HL-60 (cell line): ENCODE data around the gene L3MBTL1.

ENCODE experiments used
- DNase-seq, 2 experiments: peaks; one replicate each; pipeline ENCODE4 v3.0.0-alpha.2; 2010 to 2020; ENCODE audit warnings: low read depth in 1 of 2, low spot score in 1 of 2
- H3K27ac ChIP-seq: fragments of 250-450 bp; sonication (Bioruptor Pico); replicated peaks from 2 replicates; pipeline ENCODE4 v1.5.1; 2020; ENCODE audit warnings: mild to moderate bottlenecking, moderate library complexity
- H3K27me3 ChIP-seq: fragments of 250-450 bp; sonication (Bioruptor Pico); 2 replicates; pipeline ENCODE4 v1.5.1; 2021; ENCODE audit warnings: mild to moderate bottlenecking, moderate library complexity; ENCODE audit not compliant: insufficient read depth, poor library complexity, severe bottlenecking
- H3K4me3 ChIP-seq: replicated peaks from 2 replicates; pipeline ENCODE4 v1.5.1; 2011; ENCODE audit warnings: mild to moderate bottlenecking, control low read depth, low read length; ENCODE audit not compliant: insufficient read depth
- CTCF ChIP-seq: IDR thresholded peaks from one replicate; pipeline ENCODE4 v1.5.1; 2011; ENCODE audit warnings: low read length, control low read depth, inconsistent platforms; ENCODE audit not compliant: insufficient read depth
- GABPA ChIP-seq: IDR thresholded peaks from 2 replicates; pipeline ENCODE4 v1.6.1; 2012; ENCODE audit warnings: low read depth
- POLR2AphosphoS5 ChIP-seq: IDR thresholded peaks from 2 replicates; pipeline ENCODE4 v1.6.1; 2012; ENCODE audit warnings: low read depth
- REST ChIP-seq: IDR thresholded peaks from 2 replicates; pipeline ENCODE4 v1.6.1; 2012; ENCODE audit warnings: low read depth; ENCODE audit not compliant: insufficient replicate concordance
- SPI1 ChIP-seq: IDR thresholded peaks from 2 replicates; pipeline ENCODE4 v1.6.1; 2012; ENCODE audit warnings: low read depth, mild to moderate bottlenecking, borderline replicate concordance

Gene L3MBTL1

GRCh38 chr20:43544501-43544900 lies 37.0 kb downstream of the L3MBTL1 start:
- H3K27me3 ChIP-seq: no peaks in the 10 kb centered on the region
- TF ChIP-seq POLR2AphosphoS5 (no peak), REST (no peak), SPI1 (no peak), CTCF (no peak), GABPA (no peak)
- no peak for DNase-seq
- H3K4me3 ChIP-seq: no peak overlapping the region
- no peak overlapping the region for H3K27ac ChIP-seq

- Histone ChIP-seq H3K27me3 (no peaks in the 10 kb centered on the region), H3K4me3 (no peak overlapping the region), H3K27ac (no peak overlapping the region)
- no peak for TF ChIP-seq POLR2AphosphoS5
- TF ChIP-seq CTCF: no peak
- TF ChIP-seq GABPA: no peak
- TF ChIP-seq REST: no peak
- no peak for DNase-seq
These were observed 38.5 kb downstream of the L3MBTL1 start for GRCh38 chr20:43545837-43546578.

- TF ChIP-seq REST (no peak), GABPA (no peak), POLR2AphosphoS5 (no peak), SPI1 (no peak), CTCF (no peak)
- no peaks in the 10 kb centered on the region for H3K27me3 ChIP-seq
- no peak overlapping the region for H3K27ac ChIP-seq
- DNase-seq: no peak
- no peak overlapping the region for H3K4me3 ChIP-seq
These were observed 40.9 kb downstream of the L3MBTL1 start for GRCh38 chr20:43548273-43548880.
